HG03575 (cell line): ENCODE measurements around the gene SHROOM1.
"Not testable (repeated sequence)": the region's sequence is repeated elsewhere in the genome, so short reads cannot be mapped to it uniquely, and the experiment has no call there.

Experiments used
- ATAC-seq: cut with Tn5 transposase; IDR thresholded peaks from one replicate; pipeline ENCODE4 v1.9.1; 2021; ENCODE audit not compliant: unreplicated experiment, insufficient number of reproducible peaks, low FRiP score; ENCODE audit errors: extremely low read depth

The SHROOM1 gene

DNA sequence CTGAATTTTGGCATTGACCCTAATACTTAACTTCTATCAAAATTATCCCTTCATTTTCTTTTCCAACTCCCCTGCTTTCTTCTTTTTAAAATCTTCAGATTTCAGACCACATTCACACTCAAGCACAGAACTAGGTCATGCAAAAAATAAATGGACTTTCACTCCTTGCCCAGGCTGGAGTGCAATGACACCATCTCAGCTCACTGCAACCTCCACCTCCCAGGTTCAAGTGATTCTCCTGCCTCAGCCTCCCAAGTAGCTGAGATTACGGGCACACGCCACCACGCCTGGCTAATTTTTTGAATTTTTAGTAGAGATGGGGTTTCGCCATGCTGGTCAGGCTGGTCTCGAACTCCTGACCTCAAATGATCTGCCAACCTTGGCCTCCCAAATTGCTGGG is 24.5 kb upstream of the SHROOM1 start:
- not testable (repeated sequence) for ATAC-seq

DNA sequence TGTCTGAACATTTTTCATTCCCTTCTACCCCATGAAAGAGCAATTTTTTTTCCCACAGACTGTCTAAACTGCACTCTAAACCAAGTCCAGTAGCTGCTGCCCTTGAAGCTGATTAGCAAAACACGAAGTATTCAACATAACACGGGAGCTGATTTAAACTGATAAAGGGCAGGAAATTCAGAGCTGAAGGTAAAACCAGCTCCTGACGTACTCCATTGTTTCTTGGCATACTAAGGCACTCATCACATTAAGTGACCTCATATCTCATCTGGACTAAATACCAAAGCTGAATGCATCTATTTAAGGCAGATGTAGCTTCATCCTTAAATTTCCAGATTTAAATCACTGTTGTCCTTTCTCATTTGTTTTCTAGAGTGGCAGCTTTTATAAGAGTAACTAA is 23.9 kb upstream of the SHROOM1 start:
- ATAC-seq: no peak

DNA sequence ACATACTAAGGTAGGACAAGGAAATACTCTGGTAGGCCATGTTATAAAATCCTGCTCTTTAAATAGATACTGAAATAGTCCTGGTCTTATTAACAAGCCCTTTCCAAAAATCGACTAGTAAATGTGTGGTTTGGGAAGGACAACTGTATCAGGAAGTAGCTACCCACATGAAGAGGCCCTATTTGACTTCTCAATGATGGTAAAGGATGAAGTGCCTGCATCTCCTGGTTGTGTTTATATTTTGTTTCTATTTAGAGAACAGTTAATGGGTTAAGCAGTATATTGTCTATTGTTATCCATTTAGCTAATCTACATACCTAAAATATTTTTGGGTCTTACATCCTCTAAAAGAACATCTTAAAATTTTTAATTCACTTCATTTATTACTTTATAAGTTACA is 23.3 kb upstream of the SHROOM1 start:
- ATAC-seq: no peak

DNA sequence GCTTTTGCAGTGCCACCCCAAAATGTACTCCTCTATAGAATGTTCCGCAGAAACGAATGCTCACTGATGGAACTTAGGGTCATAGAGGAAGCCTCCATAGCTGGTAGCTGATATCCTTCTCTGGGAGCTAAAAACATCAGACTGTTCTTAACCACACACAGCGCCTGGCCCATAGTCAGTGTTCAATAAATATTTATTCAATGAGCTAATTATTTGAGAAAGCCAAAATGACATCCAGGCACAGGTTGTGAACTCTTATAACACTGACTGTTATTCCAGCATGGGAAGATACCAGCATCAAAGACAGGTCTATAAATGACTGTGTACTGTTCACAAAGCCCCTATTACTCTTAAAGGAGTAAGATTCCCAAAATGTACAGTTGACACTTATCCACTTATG is 22.9 kb upstream of the SHROOM1 start:
- ATAC-seq: no peak

DNA sequence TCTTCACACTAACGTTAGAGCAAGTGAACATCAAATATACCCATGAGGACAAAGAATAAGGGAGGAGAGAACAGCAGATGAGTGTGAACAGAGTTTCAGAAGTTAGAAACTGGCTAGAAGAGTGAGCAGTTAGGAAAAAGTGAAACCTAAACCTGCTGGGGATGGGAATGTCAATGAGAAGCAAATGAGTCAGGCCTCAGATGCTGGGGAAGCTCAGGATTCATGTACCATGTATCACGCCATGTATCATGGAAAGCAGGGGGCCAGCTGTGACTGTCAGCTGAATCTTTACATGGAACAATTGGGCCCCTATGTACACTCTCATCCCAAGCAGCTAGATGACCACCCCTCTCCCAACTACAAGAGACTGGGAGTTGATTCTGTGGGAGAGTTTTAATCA is 19.6 kb upstream of the SHROOM1 start:
- ATAC-seq: no peak

DNA sequence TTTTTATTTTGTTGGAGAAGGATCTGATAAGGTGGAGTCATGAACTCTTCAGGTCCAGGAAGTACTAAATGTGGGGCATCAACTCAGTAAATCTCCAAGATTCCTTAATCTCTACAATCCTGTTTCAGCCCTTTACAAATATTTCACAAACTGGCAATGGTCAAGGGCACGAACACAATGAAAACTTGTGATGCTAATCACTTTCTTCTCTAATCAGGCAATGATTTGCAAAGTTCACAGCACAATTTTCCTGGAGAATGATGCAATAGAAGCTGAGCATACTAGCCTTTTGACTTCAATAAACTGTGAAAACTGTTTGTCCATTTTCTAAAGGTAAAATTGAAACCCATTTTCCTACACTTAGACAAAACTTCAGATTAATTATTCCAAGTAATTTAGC is 18.9 kb upstream of the SHROOM1 start:
- ATAC-seq: no peak

DNA sequence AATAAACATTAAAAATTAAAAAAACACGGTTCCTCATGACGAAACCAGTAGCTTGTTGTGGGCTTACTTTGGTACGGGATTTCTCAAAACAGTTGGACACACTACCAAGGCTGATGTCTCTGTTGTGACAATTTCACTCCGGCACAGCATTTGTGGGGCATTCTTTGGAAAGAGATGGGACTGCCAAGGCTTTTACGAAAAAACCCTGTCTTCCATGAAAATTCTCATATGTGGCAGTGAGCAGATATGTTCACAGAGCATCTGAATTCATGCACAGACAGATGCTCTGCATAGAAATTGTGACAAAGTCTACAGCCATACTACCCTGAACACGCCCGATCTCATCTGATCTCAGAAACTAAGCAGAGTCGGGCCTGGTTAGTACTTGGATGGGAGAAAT is 17.8 kb upstream of the SHROOM1 start:
- no peak for ATAC-seq

DNA sequence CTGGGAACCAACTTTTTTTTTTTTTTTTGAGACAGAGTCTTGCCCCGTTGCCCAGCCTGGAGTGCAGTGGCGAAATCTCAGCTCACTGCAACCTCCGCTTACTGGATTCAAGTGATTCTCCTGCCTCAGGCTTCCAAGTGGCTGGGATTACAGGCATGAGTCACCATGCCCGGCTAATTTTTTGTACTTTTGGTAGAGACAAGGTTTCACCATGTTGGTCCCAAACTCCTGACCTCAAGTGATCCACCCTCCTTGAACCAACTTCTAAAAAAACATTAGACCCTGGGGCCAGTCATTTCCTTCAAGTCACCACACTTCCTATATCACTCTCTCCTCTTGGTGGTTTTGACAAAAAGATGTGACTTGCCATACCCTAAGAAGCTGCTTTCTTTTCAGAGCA is 10.9 kb upstream of the SHROOM1 start:
- ATAC-seq: no peak

DNA sequence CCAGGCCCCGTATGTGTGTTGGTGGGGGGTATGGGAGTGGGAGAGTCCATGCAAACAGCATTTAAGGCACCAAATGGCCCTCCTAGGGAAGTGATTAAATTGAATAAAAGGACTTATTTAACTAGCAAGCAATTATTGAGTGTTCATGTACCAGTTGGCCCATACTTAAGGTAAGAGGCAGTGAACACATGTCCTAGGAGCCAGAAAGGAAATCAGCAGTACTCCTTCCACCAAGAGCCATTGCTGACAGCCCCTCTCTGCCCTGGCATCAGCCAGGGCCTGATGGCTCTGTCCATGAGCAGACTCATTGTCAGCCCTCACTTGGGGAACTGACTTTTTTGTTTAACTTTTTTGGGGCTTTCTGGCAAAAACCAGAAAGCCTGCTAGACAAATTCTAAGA is 10.4 kb upstream of the SHROOM1 start:
- ATAC-seq: no peak

DNA sequence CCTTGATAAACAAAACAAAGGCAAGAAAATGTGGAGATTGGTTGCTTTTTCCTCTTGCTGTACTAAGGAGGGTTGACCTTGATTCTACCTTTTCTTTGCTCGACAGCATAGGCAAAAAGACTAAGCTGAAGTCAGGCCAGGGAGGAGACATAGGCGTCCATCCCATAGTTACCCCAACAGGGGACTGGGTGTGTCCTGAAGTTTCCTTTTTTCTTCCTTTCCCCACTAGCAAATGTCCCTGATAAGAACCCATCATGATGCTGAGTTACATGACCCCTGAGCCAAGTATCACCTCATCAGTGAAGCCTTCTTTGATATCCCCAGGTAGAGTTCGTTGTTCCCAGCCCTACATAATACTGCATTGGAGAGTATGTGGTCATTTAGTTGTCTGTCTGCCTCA is 9.9 kb upstream of the SHROOM1 start:
- ATAC-seq: no peak

DNA sequence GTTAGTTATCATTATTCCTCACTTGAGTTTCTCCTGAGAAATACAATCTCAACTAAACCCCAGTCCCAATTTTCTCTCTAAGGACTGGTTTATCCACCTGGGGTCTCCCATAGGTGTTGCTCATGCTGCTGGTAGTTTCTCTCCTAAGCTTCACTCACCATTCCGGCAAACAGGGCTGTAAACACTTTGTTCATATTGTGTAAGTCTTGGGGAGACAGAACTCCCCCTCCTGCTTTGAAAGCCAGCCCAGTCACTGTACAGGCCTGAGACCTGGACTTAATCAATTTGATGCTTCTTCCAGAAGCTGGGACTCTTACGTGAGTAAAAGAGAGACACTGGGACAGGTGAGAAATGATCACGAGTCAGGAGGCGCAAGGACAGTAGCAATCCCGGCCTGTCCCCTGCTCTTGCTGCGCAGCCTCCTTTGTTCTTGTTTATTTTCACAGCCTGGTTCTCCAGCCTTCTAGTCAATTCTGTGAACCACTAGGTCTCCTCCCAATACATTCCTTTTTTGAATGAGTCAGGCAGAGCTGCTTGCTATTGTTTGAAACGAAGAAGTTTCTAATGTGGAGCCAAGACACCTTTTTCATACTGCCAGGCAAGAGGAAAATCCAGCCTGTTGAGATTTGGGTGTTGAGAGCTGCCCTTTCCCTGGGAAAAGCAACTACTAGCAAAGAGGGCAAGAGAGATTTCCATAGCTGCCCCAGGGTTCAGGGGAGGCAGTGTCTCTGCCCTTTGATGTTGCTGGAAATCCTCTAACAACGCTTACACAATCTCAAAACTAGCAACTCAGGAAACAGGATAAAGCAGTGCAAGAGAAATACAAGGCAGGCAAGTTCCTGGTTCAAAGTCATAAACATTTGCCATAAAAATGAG is 9.2 kb upstream of the SHROOM1 start:
- no peak for ATAC-seq

DNA sequence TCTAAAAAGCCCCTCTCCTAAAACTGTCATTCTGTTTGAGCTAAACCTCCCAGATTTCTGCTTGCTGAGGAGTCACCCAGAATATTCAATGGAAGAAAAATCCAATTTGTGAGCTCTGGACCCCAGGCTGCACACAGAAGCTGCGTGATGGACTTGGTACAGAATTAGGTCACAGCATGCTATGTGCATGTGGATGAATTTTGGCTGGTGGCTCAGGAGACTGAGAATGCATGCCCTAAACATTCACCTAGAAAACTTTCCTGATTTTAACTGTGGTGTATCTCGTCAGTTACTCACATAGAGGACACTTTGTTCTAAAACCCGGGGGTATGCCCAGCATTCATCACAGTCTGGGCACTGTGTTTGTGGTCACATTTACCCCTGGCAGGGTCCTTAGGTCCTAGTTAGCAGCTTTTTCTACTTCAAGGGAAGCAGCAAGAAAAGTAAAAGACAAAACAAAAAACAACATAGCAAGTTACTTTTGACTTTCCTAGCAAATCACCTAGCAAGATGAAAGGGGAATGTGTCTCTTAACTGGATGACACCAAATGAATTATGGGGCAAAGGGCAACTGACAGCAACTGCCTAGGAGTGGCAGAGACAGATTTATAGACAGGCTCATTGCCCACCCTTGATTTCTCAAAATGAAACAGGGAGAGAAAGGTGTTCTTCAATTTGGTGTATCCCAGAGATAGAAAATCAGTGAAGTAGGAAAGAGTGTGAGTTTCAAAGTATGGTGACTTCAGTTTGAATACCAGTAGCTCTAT is 8.3 kb upstream of the SHROOM1 start:
- ATAC-seq: no peak

DNA sequence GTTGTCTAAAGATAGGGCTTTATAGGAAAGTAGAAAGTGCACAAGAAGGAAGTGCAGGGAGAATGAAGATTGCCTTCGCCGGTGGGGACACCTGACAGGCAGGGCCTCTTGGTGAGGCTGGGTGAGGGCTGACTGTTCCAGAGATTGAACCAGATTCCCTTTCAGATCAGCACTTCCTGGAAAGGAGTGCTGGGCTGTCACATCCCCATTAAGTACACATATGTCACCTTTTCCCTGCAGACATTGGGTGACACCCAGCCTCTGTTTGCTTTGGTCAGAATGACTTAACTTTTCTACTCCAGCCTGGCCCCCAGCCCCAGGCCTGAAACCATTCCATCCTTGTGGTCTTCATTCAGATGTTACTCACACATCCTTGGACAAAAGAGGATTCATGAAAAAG is 7.4 kb upstream of the SHROOM1 start:
- ATAC-seq: no peak

DNA sequence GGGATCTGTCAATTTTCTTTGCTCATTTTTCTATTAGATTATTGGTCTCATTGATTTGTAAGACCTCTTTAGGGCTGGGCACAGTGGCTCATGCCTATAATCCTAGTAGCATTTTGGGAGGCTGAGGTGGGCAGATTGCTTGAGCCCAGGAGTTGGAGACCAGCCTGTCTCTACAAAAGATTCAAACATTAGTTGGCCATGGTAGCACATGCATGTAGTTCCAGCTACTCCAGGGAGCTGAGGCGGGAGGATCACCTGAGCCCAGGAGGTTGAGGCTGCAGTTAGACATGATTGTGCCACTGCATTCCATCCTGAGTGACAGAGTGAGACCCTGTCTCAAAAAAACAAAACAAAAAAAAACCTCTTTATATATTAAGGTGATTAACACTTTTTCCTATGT is 6.4 kb upstream of the SHROOM1 start:
- ATAC-seq: no peak

DNA sequence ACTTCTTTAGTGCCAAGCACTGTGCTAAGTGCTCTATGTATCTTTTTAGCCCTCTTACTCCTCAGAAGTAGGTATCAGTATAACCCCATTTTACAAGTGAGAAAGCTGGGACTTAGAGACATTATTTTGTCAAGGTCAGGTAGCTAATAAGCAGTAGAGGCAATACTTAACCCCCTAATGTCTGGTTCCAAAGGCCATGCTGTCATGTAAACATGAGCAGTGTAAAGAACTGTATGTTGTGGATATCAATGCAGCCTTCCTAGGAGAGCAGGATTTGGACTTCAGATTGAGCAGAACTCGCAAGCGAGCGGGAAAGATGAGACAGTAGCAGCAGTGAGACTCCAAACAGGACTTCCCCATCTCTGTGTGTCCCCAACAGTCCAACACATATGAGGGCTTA is 3.6 kb upstream of the SHROOM1 start:
- no peak for ATAC-seq

DNA sequence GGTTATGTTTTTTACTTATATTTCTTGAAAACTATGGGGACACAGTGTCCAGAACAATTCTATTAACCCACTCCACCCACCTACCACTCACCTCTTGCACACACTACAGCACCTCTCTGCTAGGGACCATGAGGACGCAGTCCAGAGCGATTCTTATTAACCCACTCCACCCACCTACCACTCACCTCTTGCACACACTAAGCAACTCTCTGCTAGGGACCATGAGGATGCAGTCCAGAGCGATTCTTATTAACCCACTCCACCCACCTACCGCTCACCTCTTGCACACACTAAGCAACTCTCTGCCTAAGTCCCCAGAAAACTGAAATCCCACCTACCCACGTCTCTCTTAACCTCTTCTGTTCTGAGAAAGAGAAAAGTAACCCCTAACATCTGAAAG is 2.2 kb upstream of the SHROOM1 start:
- ATAC-seq: no peak

DNA sequence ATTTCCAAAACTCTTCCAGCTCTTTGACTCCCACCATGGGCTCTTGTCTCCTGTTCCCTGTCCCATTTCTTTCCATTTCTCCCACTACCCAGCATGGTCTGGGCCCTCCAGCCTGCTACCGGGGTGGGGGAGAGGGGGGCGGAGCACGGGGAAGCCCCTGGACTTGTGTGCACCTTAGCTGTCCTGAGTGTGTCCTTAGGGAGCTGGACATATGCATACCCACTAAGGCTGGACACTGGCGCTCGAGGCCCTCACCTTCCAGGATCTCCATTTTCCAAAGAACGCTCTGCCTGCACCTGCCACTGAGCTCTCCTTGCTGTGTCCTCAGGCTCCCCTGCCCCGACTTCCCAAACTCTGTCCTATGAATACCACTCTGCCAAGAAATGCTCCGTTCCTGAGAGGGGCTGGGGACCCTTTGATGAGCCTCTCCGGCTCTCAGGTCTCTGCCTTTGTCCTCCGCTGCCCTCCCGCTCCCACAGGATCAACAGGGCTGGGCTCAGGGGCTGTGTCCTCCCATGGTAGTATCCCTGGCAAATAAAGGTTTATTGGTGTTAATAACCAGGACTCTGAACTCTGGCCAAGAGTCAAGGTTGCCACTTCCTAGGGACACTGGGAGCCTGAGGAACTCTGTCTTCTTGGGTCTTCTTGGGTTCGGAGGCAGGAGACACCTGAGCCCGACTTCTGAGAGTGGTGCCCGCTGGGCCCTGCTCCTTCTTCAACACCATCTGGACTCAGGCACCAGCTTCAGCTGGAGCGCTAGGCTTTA is 831 bp upstream of the SHROOM1 start:
- no peak for ATAC-seq

DNA sequence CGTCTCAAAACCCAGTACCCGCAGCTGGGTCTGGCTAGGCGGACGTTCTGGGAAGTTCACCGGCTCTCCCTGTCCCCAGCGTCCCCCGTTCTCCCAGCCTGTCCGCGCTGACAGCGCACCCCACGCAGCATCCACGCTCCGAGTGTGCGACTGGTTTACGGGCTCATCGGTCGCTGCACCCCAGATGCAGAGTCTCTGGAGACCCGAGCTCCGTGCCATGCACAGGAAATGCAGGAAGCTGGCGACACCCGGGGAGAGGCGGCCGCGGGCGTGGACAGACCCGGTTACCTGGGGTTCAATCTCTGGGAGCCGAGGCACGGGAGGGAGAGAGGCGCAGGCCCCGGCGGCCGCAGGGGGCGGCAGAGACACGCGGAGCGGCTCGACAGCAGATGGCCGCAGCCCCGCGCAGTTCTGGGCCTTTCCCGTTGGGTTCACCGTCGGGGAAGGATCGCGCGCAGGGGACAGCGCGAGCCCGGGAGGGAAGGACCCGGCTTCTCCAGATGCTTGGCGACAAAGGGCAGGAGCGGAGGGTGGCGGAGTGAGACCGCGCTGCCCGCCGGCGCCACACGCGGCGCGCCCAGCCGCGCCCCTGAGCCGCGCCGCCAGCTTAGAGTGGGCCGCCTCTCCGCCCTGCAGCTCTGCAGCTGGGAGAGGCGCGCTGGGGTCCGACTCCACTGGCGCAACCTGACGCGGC is 558 bp downstream of the SHROOM1 start:
- no peak for ATAC-seq

DNA sequence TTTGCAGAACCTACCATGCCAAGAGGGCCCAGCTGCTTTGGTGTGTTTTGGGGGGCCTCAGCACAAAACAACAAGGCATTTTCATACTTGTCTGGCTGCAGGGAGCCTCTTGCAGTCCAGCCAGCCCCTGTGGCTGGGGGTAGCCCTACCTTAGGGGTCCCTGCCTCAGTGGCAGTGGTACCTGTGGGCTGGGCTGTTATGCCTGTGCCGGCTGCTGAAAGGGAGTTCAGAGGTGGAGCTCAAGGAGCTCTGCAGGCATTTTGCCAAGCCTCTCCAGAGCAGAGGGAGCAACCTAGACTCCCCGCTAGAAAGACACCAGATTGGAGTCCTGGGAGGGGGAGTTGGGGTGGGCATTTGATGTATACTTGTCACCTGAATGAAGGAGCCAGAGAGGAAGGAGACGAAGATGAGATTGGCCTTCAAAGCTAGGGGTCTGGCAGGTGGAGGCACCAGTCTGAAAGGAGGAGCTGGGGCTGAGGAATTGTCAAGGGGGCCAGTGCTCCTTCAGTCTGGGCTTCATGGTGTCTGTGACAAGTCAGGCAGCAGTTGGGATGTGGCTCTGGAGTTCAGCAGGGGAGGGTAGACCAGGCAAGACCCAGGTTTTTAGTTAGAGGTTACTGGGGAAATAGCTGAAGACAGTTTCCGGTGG is 1.5 kb downstream of the SHROOM1 start:
- ATAC-seq: no peak
